ENCODE results near the gene FOXD1.

Gene FOXD1

GRCh38 chr5:73448463-73449136 is at the start of gene FOXD1:
TSS of gene FOXD1 (minus strand) at chr5:73448777. CDS start at chr5:73448362, 415 bp downstream.
- peak; percentile 91 for DNase-seq (ENCODE audit: low read depth, low spot score)
- peak; percentile 26 for TF ChIP-seq CTCF (IDR thresholded peaks at IDR 0.05; ENCODE audit: insufficient read depth, low read length, missing control alignments)
- ChIA-PET POLR2A (interaction anchor here (0.5 to 2.0 kb wide), 40 partner anchors 9 to 354 kb away, joined by 3 to 59 read pairs (median 4); partner anchors contain the start of gene BTF3), CTCF (interaction anchor here (1.0 to 5.3 kb wide), 11 partner anchors 10 to 233 kb away, joined by 3 to 72 read pairs (median 4); no protein-coding TSS in a partner anchor)
- peak within 1 kb of the TSS; percentile 82 for H3K4me3 ChIP-seq (ENCODE audit: low read depth, low read length)

GRCh38 chr5:73497497-73498056 is 49.0 kb upstream of the FOXD1 start:
- POLR2A ChIA-PET = interaction anchor here (2.6 kb wide), 1 partner anchor 49 kb away, joined by 6 read pairs; the partner anchor contains the start of gene FOXD1
- H3K4me3 ChIP-seq (ENCODE audit: low read depth, low read length) = peak overlapping the region; percentile 87
- TF ChIP-seq CTCF (IDR thresholded peaks at IDR 0.05; ENCODE audit: insufficient read depth, low read length, missing control alignments) = no peak
- CTCF ChIA-PET = interaction anchor here (0.6 to 6.2 kb wide), 13 partner anchors 9 to 282 kb away, joined by 3 to 34 read pairs (median 4); no protein-coding TSS in a partner anchor
- DNase-seq (ENCODE audit: low read depth, low spot score) = no peak

GRCh38 chr5:73496984-73497457 is 48.4 kb upstream of the FOXD1 start:
- ChIA-PET POLR2A (no interaction called here), CTCF (interaction anchor here (0.8 to 6.2 kb wide), 15 partner anchors 10 to 281 kb away, joined by 3 to 34 read pairs (median 5); no protein-coding TSS in a partner anchor)
- no peak for DNase-seq (ENCODE audit: low read depth, low spot score)
- no peak overlapping the region; the same call in 1 of the 2 replicates for H3K4me3 ChIP-seq (ENCODE audit: low read depth, low read length)
- TF ChIP-seq CTCF (IDR thresholded peaks at IDR 0.05; ENCODE audit: insufficient read depth, low read length, missing control alignments) = peak; percentile 26

- POLR2A ChIA-PET = no interaction called here
- H3K4me3 ChIP-seq (ENCODE audit: low read depth, low read length) = no peak overlapping the region
- CTCF ChIA-PET = interaction anchor here (1.2 to 6.2 kb wide), 7 partner anchors 8 to 280 kb away, joined by 3 to 34 read pairs (median 8); no protein-coding TSS in a partner anchor
- DNase-seq (ENCODE audit: low read depth, low spot score) = no peak
- TF ChIP-seq CTCF (IDR thresholded peaks at IDR 0.05; ENCODE audit: insufficient read depth, low read length, missing control alignments) = no peak
Measured at GRCh38 chr5:73495772-73496335, 47.3 kb upstream of the FOXD1 start.

- TF ChIP-seq CTCF (IDR thresholded peaks at IDR 0.05; ENCODE audit: insufficient read depth, low read length, missing control alignments) = no peak
- H3K4me3 ChIP-seq (ENCODE audit: low read depth, low read length) = no peak overlapping the region
- CTCF ChIA-PET = interaction anchor here (6.2 kb wide), 1 partner anchor 279 kb away, joined by 34 read pairs; no protein-coding TSS in a partner anchor
- no peak for DNase-seq (ENCODE audit: low read depth, low spot score)
- POLR2A ChIA-PET = no interaction called here
Measured at GRCh38 chr5:73494721-73495120, 46.1 kb upstream of the FOXD1 start.
